ENCODE results near the gene KDM1B.

DNA sequence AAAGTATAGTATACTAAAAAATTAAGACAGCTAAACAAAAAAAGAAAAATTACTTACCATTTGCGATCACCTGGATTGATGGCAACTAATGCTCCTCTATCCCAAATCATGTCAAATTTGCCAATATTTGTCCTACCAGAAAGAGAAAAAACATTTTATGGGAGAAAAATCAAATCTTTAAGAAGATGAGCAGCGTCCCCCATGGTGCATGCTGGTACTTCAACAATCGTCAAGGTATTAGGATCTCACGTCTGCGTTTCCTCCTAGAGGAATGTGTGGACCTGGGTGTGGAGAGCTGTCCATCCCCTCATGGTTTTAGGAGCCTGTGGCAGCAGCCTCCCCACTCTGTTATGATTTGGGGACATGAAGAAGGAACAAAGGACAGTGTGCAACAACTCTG is 16.3 kb upstream of the KDM1B start:
- no peak for TF ChIP-seq CHD4 (IDR thresholded peaks at IDR 0.05; ENCODE audit: insufficient read depth, insufficient replicate concordance, low read depth, low read length, poor library complexity, severe bottlenecking)
- TF ChIP-seq TCF7L2 (IDR thresholded peaks at IDR 0.05; ENCODE audit: low read depth, low read length) = no peak
- TF ChIP-seq, protein P1, sequence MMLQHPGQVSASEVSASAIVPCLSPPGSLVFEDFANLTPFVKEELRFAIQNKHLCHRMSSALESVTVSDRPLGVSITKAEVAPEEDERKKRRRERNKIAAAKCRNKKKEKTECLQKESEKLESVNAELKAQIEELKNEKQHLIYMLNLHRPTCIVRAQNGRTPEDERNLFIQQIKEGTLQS (IDR thresholded peaks at IDR 0.05) = no peak
- TF ChIP-seq, protein P1 (CRISPR knock-in tag; conservative IDR thresholded peaks at IDR 0.05) = no peak
- TF ChIP-seq, protein P2, sequence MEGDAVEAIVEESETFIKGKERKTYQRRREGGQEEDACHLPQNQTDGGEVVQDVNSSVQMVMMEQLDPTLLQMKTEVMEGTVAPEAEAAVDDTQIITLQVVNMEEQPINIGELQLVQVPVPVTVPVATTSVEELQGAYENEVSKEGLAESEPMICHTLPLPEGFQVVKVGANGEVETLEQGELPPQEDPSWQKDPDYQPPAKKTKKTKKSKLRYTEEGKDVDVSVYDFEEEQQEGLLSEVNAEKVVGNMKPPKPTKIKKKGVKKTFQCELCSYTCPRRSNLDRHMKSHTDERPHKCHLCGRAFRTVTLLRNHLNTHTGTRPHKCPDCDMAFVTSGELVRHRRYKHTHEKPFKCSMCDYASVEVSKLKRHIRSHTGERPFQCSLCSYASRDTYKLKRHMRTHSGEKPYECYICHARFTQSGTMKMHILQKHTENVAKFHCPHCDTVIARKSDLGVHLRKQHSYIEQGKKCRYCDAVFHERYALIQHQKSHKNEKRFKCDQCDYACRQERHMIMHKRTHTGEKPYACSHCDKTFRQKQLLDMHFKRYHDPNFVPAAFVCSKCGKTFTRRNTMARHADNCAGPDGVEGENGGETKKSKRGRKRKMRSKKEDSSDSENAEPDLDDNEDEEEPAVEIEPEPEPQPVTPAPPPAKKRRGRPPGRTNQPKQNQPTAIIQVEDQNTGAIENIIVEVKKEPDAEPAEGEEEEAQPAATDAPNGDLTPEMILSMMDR (IDR thresholded peaks at IDR 0.05 in 2 of 3, conservative IDR thresholded peaks at IDR 0.05 in 1 of 3; ENCODE audit: insufficient read depth in 2 of 3, low read depth in 1 of 3, low read length in 3 of 3) = 0 out of 6 replicates have a peak, but pooled peaks of 1 of the 3 experiments have one; percentile 36
- TF ChIP-seq, protein P3, sequence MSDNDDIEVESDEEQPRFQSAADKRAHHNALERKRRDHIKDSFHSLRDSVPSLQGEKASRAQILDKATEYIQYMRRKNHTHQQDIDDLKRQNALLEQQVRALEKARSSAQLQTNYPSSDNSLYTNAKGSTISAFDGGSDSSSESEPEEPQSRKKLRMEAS (CRISPR knock-in tag; IDR thresholded peaks at IDR 0.05) = no peak
- TF ChIP-seq MECOM (CRISPR knock-in tag; IDR thresholded peaks at IDR 0.05) = no peak
- TF ChIP-seq POLR2A (conservative IDR thresholded peaks at IDR 0.05) = no peak
- TF ChIP-seq SNRNP70 (optimal IDR thresholded peaks at IDR 0.05; ENCODE audit: low read depth, low read length) = no peak
- TF ChIP-seq NR2F6 (CRISPR knock-in tag; IDR thresholded peaks at IDR 0.05) = no peak
- TF ChIP-seq SRSF3 (IDR thresholded peaks at IDR 0.05; ENCODE audit: insufficient read depth, low read length) = no peak
- no peak for TF ChIP-seq IRF2 (CRISPR knock-in tag; IDR thresholded peaks at IDR 0.05)
- no peak for TF ChIP-seq TEAD2 (tag; IDR thresholded peaks at IDR 0.05)
- no peak for TF ChIP-seq EP300 (IDR thresholded peaks at IDR 0.05; ENCODE audit: low read length)
- TF ChIP-seq SMAD2 (IDR thresholded peaks at IDR 0.05; ENCODE audit: low read depth, low read length) = no peak

Data from K562 (cell line).